ENCODE measurements around the gene BTBD2. TPM values are rescaled to one million over a fixed set of nuclear protein-coding genes. Genes with fewer than 3 reads are reported as not detected.

Gene BTBD2
- total and polyA plus RNA-seq, 10 of the 15 experiments (the other 5 are each of a cell fraction or from before 2014, with no cell fraction given) = 0.13 to 66.2 (median 10.4) TPM

DNA sequence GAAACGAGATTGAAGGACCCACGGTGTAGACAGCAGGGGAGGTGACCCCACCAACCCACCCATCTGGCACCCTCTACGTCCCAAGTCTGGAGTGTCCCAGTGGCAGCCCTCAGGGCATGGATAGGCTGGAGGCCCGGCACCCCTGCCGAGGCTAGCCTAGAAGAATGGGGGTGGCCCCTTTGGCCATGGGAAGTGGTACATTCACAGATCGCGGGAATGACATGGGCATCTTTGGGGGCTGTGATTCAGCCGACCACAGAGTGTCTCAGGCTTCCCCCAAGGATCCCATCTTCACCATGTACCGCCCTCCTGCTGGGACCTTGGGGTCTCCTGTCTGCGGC, 46.8 kb upstream of the BTBD2 start:
- Histone ChIP-seq H3K27ac (ENCODE audit: control insufficient read depth, insufficient read depth) (peak overlapping the region; percentile 98), H2AFZ (ENCODE audit: control insufficient read depth, low read depth, low read length) (no peak overlapping the region)
- BruUV-seq (replicated peaks) = no TSS peak
- TF ChIP-seq NR2C2 (IDR thresholded peaks at IDR 0.05; ENCODE audit: borderline replicate concordance, control insufficient read depth, insufficient read length, low read depth) (no peak), CBX3 (IDR thresholded peaks at IDR 0.05; ENCODE audit: borderline replicate concordance, low read depth) (no peak), POLR2AphosphoS5 (IDR thresholded peaks at IDR 0.05; ENCODE audit: low read length) (no peak), MYC (IDR thresholded peaks at IDR 0.05; ENCODE audit: insufficient read depth, insufficient read length, insufficient replicate concordance, low read length, severe bottlenecking) (no peak), ZNF217 (IDR thresholded peaks at IDR 0.05) (no peak), MYB (IDR thresholded peaks at IDR 0.05; ENCODE audit: borderline replicate concordance, low read depth, low read length) (no peak), SP1 (IDR thresholded peaks at IDR 0.05; ENCODE audit: low read depth, low read length) (no peak), RUNX3 (IDR thresholded peaks at IDR 0.05; ENCODE audit: low read length) (no peak), NBN (IDR thresholded peaks at IDR 0.05) (no peak), IKZF1 (conservative IDR thresholded peaks at IDR 0.05) (no peak; the same call in 1 of the 2 replicates), KAT2A (conservative IDR thresholded peaks at IDR 0.05; ENCODE audit: control insufficient read depth, low read depth, low read length) (no peak), BRCA1 (IDR thresholded peaks at IDR 0.05; ENCODE audit: low read depth, low read length) (no peak), BHLHE40 (IDR thresholded peaks at IDR 0.05; ENCODE audit: borderline replicate concordance in 1 of 2, low read depth in 2 of 2, low read length in 1 of 2) (no peak), YBX1 (IDR thresholded peaks at IDR 0.05) (no peak), POU2F2 (IDR thresholded peaks at IDR 0.05; ENCODE audit: borderline replicate concordance, low read depth, low read length) (no peak)
- TF ChIP-seq, protein P1, sequence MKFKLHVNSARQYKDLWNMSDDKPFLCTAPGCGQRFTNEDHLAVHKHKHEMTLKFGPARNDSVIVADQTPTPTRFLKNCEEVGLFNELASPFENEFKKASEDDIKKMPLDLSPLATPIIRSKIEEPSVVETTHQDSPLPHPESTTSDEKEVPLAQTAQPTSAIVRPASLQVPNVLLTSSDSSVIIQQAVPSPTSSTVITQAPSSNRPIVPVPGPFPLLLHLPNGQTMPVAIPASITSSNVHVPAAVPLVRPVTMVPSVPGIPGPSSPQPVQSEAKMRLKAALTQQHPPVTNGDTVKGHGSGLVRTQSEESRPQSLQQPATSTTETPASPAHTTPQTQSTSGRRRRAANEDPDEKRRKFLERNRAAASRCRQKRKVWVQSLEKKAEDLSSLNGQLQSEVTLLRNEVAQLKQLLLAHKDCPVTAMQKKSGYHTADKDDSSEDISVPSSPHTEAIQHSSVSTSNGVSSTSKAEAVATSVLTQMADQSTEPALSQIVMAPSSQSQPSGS (IDR thresholded peaks at IDR 0.05; ENCODE audit: low read length) = no peak
- TF ChIP-seq, protein P2, sequence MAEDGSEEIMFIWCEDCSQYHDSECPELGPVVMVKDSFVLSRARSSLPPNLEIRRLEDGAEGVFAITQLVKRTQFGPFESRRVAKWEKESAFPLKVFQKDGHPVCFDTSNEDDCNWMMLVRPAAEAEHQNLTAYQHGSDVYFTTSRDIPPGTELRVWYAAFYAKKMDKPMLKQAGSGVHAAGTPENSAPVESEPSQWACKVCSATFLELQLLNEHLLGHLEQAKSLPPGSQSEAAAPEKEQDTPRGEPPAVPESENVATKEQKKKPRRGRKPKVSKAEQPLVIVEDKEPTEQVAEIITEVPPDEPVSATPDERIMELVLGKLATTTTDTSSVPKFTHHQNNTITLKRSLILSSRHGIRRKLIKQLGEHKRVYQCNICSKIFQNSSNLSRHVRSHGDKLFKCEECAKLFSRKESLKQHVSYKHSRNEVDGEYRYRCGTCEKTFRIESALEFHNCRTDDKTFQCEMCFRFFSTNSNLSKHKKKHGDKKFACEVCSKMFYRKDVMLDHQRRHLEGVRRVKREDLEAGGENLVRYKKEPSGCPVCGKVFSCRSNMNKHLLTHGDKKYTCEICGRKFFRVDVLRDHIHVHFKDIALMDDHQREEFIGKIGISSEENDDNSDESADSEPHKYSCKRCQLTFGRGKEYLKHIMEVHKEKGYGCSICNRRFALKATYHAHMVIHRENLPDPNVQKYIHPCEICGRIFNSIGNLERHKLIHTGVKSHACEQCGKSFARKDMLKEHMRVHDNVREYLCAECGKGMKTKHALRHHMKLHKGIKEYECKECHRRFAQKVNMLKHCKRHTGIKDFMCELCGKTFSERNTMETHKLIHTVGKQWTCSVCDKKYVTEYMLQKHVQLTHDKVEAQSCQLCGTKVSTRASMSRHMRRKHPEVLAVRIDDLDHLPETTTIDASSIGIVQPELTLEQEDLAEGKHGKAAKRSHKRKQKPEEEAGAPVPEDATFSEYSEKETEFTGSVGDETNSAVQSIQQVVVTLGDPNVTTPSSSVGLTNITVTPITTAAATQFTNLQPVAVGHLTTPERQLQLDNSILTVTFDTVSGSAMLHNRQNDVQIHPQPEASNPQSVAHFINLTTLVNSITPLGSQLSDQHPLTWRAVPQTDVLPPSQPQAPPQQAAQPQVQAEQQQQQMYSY (CRISPR knock-in tag; IDR thresholded peaks at IDR 0.05) = no peak
- TF ChIP-seq, protein P3, sequence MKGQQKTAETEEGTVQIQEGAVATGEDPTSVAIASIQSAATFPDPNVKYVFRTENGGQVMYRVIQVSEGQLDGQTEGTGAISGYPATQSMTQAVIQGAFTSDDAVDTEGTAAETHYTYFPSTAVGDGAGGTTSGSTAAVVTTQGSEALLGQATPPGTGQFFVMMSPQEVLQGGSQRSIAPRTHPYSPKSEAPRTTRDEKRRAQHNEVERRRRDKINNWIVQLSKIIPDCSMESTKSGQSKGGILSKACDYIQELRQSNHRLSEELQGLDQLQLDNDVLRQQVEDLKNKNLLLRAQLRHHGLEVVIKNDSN (IDR thresholded peaks at IDR 0.05; ENCODE audit: borderline replicate concordance, extremely low read length, insufficient read depth, low read depth, low read length) = no peak

More for the DNA sequence above, 46.8 kb upstream of the BTBD2 start:
- peaks cover 14% of the 10 kb centered on the region for H3K79me2 ChIP-seq (ENCODE audit: control insufficient read depth, insufficient read depth, low read length)
- no peak for DNase-seq (ENCODE audit: low read depth, low spot score)
- in situ Hi-C loops (cut with MboI) (no loop called here), intact Hi-C loops (cut with micrococcal nuclease; ENCODE audit: unreplicated experiment) (loop anchor here (5.0 kb wide), 1 partner anchor 45 kb away; the partner anchor contains the start of gene BTBD2)
- no peaks in the 10 kb centered on the region for H3K27me3 ChIP-seq (replicated peaks in 1 of 2; ENCODE audit: control insufficient read depth in 2 of 2, insufficient read depth in 2 of 2, low read length in 1 of 2)
- 75% methylated on average over 10 of the region's 10 CpGs for whole genome bisulfite sequencing (ENCODE audit: insufficient coverage, insufficient replicate concordance, low lambda C conversion rate, missing lambda C conversion rate)
- ChIA-PET POLR2A (interaction anchor here (1.0 to 3.1 kb wide), 8 partner anchors 9 to 30 kb away, joined by 3 to 10 read pairs (median 4); no protein-coding TSS in a partner anchor), RAD21 (ENCODE audit: unreplicated experiment) (interaction anchor here (0.6 to 1.2 kb wide), 2 partner anchors 10 to 165 kb away, joined by 3 to 6 read pairs; no protein-coding TSS in a partner anchor), CTCF (interaction anchor here (0.5 to 2.1 kb wide), 7 partner anchors 11 to 177 kb away, joined by 3 to 6 read pairs (median 4); partner anchors contain the start of gene MKNK2), SMC1A (ENCODE audit: uncharacterized antibody, unreplicated experiment) (interaction anchor here (1.4 to 3.3 kb wide), 3 partner anchors 10 to 43 kb away, joined by 5 to 12 read pairs (median 6); no protein-coding TSS in a partner anchor)
- H3K9ac ChIP-seq (ENCODE audit: control insufficient read depth, insufficient read depth, low read length) = peak overlapping the region; percentile 92
- H3K4me2 ChIP-seq (ENCODE audit: control insufficient read depth, insufficient read depth) = peak overlapping the region; percentile 78
- no peak for ATAC-seq
- peaks cover 19% of the 10 kb centered on the region for H3K4me1 ChIP-seq (ENCODE audit: control insufficient read depth, insufficient read depth, low read length)
- H3K36me3 ChIP-seq (ENCODE audit: control insufficient read depth in 2 of 2, insufficient read depth in 2 of 2, low read length in 1 of 2) = no peaks in the 10 kb centered on the region
- no peaks in the 10 kb centered on the region for H4K20me1 ChIP-seq (ENCODE audit: control insufficient read depth, insufficient read depth)
- H3K4me3 ChIP-seq = peak overlapping the region; percentile 94
- no peak for FAIRE-seq
- no peaks in the 10 kb centered on the region for H3K9me3 ChIP-seq (replicated peaks; ENCODE audit: control insufficient read depth, insufficient read depth, low read length)
